ENCODE measurements around the gene STAG3.
"Not testable (repeated sequence)": the region's sequence is repeated elsewhere in the genome, so short reads cannot be mapped to it uniquely, and the experiment has no call there.

The STAG3 gene, protein sequence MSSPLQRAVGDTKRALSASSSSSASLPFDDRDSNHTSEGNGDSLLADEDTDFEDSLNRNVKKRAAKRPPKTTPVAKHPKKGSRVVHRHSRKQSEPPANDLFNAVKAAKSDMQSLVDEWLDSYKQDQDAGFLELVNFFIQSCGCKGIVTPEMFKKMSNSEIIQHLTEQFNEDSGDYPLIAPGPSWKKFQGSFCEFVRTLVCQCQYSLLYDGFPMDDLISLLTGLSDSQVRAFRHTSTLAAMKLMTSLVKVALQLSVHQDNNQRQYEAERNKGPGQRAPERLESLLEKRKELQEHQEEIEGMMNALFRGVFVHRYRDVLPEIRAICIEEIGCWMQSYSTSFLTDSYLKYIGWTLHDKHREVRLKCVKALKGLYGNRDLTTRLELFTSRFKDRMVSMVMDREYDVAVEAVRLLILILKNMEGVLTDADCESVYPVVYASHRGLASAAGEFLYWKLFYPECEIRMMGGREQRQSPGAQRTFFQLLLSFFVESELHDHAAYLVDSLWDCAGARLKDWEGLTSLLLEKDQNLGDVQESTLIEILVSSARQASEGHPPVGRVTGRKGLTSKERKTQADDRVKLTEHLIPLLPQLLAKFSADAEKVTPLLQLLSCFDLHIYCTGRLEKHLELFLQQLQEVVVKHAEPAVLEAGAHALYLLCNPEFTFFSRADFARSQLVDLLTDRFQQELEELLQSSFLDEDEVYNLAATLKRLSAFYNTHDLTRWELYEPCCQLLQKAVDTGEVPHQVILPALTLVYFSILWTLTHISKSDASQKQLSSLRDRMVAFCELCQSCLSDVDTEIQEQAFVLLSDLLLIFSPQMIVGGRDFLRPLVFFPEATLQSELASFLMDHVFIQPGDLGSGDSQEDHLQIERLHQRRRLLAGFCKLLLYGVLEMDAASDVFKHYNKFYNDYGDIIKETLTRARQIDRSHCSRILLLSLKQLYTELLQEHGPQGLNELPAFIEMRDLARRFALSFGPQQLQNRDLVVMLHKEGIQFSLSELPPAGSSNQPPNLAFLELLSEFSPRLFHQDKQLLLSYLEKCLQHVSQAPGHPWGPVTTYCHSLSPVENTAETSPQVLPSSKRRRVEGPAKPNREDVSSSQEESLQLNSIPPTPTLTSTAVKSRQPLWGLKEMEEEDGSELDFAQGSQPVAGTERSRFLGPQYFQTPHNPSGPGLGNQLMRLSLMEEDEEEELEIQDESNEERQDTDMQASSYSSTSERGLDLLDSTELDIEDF

DNA sequence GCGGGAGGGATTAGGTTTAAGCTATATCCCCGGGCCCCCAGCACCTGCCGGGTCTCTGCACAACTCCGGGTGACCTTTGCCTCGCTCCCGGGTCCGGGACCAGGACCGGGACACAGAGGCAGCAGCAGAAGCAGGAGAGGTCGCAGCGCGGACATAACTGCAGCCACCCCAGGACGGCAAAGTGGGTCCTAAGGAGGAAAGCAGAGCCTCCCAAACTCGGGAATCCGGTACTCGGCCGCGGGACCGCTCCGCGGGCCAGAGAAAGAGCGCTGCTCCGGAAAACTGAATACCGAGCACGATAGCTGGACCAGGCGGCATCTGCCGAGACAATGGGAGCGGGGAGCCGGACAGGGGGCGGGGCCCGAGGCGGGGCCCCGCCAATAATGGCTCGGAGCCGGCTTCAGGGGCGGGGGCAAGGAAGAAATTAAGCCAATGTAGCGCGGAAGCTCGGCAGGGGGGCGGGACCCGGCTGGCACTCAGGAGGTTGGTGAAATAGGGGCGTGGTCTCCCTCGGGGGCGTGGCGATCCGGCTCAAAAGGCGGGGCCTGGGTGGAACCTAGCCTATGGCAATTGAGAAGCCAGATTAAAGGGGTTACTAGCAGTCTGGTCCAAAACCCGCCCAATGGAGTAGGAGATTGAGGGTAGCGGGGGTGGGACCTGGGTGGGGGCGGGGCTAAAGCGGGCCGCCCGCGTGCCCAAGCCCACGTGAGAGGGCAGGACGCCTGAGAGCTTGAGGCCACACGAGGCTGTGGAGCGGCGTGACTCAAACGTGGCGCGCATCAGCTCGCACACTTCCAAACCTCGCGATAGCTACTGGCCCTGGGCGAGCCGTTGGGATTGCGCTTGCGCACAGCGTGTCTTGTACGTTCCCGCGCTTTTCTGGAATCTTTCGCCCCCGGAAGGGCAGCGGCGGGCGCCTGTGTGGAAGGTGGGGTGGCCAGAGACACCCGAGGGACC, at the start of gene STAG3, which contains the start of gene GPC2:
Gene STAG3 (plus strand): TSS at position 874 of the 957 bp plus-strand sequence. CDS start 2,639 bp downstream, outside the sequence.
Gene GPC2 (minus strand): TSS at position 337 of the 957 bp plus-strand sequence. CDS start 182 bp downstream, at position 155.
- Histone ChIP-seq H3K4me3 (peak within 1 kb of the TSS; percentile 64), H3K27ac (peak within 1 kb of the TSS in 1 of 2 donors; percentile 19)
- TF ChIP-seq, protein P1, sequence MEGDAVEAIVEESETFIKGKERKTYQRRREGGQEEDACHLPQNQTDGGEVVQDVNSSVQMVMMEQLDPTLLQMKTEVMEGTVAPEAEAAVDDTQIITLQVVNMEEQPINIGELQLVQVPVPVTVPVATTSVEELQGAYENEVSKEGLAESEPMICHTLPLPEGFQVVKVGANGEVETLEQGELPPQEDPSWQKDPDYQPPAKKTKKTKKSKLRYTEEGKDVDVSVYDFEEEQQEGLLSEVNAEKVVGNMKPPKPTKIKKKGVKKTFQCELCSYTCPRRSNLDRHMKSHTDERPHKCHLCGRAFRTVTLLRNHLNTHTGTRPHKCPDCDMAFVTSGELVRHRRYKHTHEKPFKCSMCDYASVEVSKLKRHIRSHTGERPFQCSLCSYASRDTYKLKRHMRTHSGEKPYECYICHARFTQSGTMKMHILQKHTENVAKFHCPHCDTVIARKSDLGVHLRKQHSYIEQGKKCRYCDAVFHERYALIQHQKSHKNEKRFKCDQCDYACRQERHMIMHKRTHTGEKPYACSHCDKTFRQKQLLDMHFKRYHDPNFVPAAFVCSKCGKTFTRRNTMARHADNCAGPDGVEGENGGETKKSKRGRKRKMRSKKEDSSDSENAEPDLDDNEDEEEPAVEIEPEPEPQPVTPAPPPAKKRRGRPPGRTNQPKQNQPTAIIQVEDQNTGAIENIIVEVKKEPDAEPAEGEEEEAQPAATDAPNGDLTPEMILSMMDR (IDR thresholded peaks at IDR 0.05) = no peak
- peak; percentile 96 for DNase-seq (ENCODE audit: low spot score)

DNA sequence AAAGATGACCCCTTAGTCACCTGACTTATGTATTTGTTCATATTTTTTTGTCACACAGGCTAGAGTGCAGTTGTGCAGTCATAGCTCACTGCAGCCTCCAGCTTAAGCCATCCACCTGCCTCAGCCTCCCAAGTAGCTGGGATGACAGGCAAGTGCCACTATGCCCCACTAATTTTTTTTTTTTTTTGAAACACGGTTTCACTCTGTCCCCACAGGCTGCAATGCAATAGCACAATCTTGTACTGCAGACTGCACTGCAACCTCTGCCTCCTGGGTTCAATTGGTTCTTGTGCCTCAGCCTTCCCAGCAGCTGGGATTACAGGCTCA, 49.1 kb upstream of the STAG3 start:
- no peak for DNase-seq (ENCODE audit: low spot score)
- TF ChIP-seq, protein P1 (IDR thresholded peaks at IDR 0.05) = no peak
- H3K4me3 ChIP-seq = no peak overlapping the region
- no peak overlapping the region for H3K27ac ChIP-seq

DNA sequence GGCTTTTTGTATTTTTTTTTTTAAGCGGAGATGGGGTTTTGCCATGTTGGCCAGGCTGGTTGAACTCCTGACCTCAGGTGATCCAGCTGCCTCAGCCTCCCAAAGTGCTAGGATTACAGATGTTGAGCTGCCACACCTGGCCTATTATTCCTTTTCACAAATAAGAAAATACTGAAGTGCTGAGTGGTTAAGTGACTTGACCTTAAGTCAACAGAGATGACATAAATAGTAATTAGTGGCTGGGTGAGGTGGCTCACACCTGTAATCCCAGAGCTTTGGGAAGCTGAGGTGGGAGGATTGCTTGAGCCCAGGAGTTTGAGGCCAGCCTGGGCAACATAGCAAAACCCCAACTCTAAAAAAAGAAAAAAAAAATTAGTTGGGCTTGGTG, 47.5 kb upstream of the STAG3 start:
- H3K27ac ChIP-seq = not testable (repeated sequence)

DNA sequence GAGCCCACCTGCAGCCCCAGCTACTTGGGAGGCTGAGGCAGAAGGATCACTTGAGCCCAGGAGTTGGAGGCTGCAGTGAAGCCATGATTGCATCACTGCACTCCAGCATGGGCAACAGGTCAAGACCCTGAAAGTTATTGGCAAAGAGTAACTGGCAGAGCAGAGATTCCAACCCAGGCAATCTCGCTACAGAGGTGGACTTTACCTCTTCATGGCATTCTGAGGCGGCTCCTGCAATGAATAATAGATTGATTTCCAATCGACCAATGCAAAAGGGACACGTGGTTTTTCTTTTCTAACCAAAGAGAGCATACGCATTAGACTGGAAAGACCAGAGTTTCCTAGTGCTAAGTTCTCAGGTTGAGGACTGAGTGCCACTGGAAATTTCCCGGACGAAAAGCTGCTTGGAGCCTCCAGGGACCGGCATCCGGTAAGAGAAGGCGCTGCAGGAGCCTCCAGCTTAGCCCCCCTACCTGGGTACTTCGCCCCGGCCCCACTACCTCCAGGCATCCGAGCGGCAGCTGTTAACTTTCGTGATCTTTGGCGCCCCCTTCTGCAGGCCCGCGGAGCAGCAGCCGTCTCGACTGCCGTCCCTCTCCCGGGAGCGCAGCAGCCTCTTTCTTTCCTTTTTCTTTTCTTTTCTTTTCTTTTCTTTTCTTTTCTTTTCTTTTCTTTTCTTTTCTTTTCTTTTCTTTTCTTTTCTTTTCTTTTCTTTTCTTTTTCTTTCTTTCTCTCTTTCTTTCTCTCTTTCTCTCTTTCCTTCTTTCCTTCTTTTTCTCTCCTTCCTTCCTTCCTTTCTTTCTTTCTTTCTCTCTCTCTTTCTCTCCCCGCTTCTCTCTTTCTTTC, 46.9 kb upstream of the STAG3 start:
- TF ChIP-seq, protein P1 (IDR thresholded peaks at IDR 0.05) = peak; percentile 89
- no peak overlapping the region for H3K27ac ChIP-seq
- no peak for DNase-seq (ENCODE audit: low spot score)
- H3K4me3 ChIP-seq = peak overlapping the region; percentile 53

More for the DNA sequence above, 47.5 kb upstream of the STAG3 start:
- not testable (repeated sequence) for DNase-seq (ENCODE audit: low spot score); H3K4me3 ChIP-seq

DNA sequence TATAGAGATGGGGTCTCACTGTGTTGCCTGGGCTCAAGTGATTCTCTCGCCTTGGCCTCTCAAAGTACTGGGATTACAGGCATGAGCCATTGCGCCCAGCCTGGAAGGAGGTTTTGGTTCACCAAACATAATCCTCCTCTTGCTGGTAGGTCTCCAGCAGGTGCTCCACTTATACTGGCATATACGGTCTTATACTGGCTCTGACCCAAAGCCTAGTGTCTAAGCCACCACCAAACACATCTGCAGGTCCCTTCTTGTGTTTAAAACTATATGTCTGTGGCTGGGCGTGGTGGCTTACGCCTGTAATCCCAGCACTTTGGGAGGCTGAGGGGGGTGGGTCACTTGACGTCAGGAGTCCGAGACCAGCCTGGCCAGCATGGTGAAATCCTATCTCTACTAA, 45.6 kb upstream of the STAG3 start:
- DNase-seq (ENCODE audit: low spot score) = no peak
- TF ChIP-seq, protein P1 (IDR thresholded peaks at IDR 0.05) = no peak
- no peak overlapping the region for H3K27ac ChIP-seq

DNA sequence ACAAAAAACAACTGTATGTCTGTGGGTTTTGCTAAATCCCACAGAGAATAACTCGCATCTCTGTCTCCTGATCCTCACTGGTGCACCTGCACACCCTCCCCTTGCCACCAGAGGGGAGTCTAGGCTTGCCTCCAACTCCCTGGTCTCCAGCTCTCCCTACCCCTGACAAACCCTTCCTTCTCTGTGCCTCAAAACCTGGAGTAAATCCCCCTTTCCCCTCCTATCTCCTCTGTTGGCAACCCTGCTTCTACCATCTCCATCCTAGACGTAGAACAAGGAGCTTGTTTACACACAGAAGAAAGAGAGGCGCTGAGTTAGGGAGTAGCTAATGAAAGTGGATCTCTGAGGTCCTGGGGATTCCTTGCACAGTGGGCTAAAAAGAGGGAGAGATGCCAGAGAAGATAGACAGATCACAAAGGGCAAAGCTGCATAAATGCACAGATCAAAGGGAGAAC, 45.0 kb upstream of the STAG3 start:
- Histone ChIP-seq H3K27ac (no peak overlapping the region), H3K4me3 (no peak overlapping the region)
- no peak for DNase-seq (ENCODE audit: low spot score)
- TF ChIP-seq, protein P1 (IDR thresholded peaks at IDR 0.05) = peak; percentile 49

More for the DNA sequence above, 45.6 kb upstream of the STAG3 start:
- H3K4me3 ChIP-seq = no peak overlapping the region
